OCI-LY7 (cell line): Measurements from ENCODE around the gene NFIA.

Experiments
- CTCF ChIP-seq: fragments of 200-600 bp; sonication (generic); conservative IDR thresholded peaks from 2 replicates; pipeline ENCODE4 v1.5.1; 2014; ENCODE audit warnings: mild to moderate bottlenecking, antibody characterized with exemption, low read length, moderate library complexity, mixed read lengths
- EZH2phosphoT487 ChIP-seq: fragments of 200-600 bp; sonication (generic); IDR thresholded peaks from 2 replicates; pipeline ENCODE4 v1.6.1; 2018; ENCODE audit warnings: low read depth, borderline replicate concordance, mild to moderate bottlenecking, mixed run types, antibody characterized with exemption, low read length, moderate library complexity, mixed read lengths

DNA sequence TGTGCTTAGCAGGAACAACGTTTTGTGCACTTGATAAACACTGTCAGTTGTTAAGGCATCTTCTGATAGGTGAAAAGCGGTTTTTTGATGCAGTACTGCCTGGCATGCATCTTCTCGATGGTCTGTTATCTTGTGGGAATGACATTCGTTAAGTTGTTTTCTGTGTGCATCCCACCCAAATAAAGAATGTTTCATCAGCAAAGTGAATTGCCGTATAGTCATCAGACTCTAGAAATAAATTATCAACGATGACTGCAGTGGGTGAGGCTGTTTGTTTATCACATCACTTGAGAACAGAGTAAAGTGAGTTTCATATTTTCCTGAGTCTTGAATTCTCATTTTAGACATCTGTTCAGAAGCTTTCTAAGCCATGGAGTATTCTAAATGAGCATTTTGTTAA lies 34.1 kb downstream of the NFIA start:
- TF ChIP-seq CTCF (no peak), EZH2phosphoT487 (no peak)
